ENCODE measurements around the gene GRIA3.

GRIA3 gene

DNA sequence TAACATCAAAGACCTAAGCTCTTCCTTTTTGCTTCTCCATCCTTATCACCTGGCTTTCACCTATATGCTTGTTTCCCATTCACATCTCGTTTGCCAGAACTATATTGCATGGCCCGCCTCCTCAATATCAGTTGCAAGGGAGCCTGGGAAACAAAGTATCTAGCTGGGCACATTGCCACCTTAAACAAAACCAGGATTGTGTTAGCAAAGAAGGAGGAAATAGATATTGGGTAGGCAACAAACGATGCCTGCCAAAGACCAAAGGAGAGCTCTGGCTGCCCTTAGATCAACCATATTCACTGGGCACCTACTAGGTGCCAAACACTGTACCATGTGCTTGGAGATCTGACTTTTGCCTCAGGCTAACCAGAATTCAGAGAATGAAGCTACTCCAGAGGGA lies 107.5 kb downstream of the GRIA3 start:
- Histone ChIP-seq H3K23ac (ENCODE audit: low read depth, low read length, poor library complexity) (no peak overlapping the region), H3K79me1 (ENCODE audit: low read depth, low read length) (no peaks in the 10 kb centered on the region), H3K4me1 (ENCODE audit: control insufficient read depth in 2 of 2, insufficient read depth in 1 of 2, low read depth in 1 of 2, low read length in 2 of 2) (no peaks in the 10 kb centered on the region), H2AK5ac (ENCODE audit: low read depth, low read length) (no peak overlapping the region), H4K91ac (ENCODE audit: low read depth, low read length, poor library complexity) (no peak overlapping the region), H2BK12ac (ENCODE audit: low read length) (no peak overlapping the region), H3K4me3 (ENCODE audit: low read length in 2 of 2) (no peak overlapping the region), H3K27me3 (ENCODE audit: control insufficient read depth in 3 of 3, insufficient read depth in 3 of 3, low read depth in 1 of 3, low read length in 3 of 3) (no peaks in the 10 kb centered on the region), H3K14ac (ENCODE audit: low read length) (no peak overlapping the region), H3K27ac (replicated peaks; ENCODE audit: low read length) (no peak overlapping the region), H2BK5ac (ENCODE audit: low read length) (no peak overlapping the region), H3K9me3 (replicated peaks in 1 of 2; ENCODE audit: control insufficient read depth in 2 of 2, insufficient read depth in 1 of 2, low read depth in 1 of 2, low read length in 2 of 2) (no peaks in the 10 kb centered on the region), H2BK120ac (ENCODE audit: low read depth, low read length) (no peak overlapping the region), H3K36me3 (replicated peaks in 1 of 2; ENCODE audit: control insufficient read depth in 2 of 2, insufficient read depth in 2 of 2, low read length in 2 of 2) (no peaks in the 10 kb centered on the region), H2BK15ac (ENCODE audit: low read length) (no peak overlapping the region), H3K9ac (ENCODE audit: low read depth, low read length, poor library complexity) (no peak overlapping the region), H3K4me2 (ENCODE audit: insufficient read depth, low read length, poor library complexity, severe bottlenecking) (no peak overlapping the region), H3K4ac (ENCODE audit: low read length) (no peak overlapping the region), H2AFZ (ENCODE audit: low read length) (no peak overlapping the region), H3K18ac (ENCODE audit: low read length) (no peak overlapping the region), H4K8ac (ENCODE audit: low read depth, low read length) (no peak overlapping the region)
- no peak for DNase-seq (ENCODE audit: low spot score)
- whole genome bisulfite sequencing, 2 donors (ENCODE audit: extremely low coverage in 2 of 2, insufficient read length in 2 of 2, insufficient replicate concordance in 1 of 2), result no CpG with 5 or more reads among the region's 3 CpGs

- DNase-seq (ENCODE audit: low spot score), result no peak
- H2BK15ac ChIP-seq (ENCODE audit: low read length), result no peak overlapping the region
- H3K4ac ChIP-seq (ENCODE audit: low read length), result no peak overlapping the region
These were observed 113.9 kb downstream of the GRIA3 start for GRCh38 chrX:123298026-123298425.

DNA sequence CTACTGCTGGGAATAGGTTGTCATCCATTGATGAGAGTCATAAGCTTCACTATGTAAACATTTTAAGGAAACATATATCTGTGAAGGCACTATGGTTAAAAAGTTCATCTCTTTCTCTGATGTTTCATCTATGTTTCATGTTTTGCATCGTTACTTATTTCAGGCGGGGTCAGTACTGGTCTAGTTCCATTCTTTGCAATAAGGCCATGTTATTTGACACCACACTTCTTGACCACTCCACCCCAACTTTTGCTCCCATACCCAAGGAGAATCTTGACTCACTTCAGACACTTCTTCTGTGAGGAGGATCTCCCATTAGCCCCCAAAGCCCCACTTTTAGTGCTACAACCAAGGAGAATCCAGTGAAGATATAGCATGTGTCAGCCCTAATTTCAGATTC lies 119.4 kb downstream of the GRIA3 start:
- Histone ChIP-seq H3K79me1 (ENCODE audit: low read depth, low read length) (no peaks in the 10 kb centered on the region), H3K4me3 (ENCODE audit: low read length in 2 of 2) (no peak overlapping the region), H3K27ac (replicated peaks; ENCODE audit: low read length) (no peak overlapping the region), H3K14ac (ENCODE audit: low read length) (no peak overlapping the region), H4K8ac (ENCODE audit: low read depth, low read length) (no peak overlapping the region), H2BK5ac (ENCODE audit: low read length) (no peak overlapping the region), H2BK15ac (ENCODE audit: low read length) (no peak overlapping the region), H3K9me3 (replicated peaks in 1 of 2; ENCODE audit: control insufficient read depth in 2 of 2, insufficient read depth in 1 of 2, low read depth in 1 of 2, low read length in 2 of 2) (no peaks in the 10 kb centered on the region), H2BK12ac (ENCODE audit: low read length) (no peak overlapping the region), H3K18ac (ENCODE audit: low read length) (no peak overlapping the region), H3K27me3 (ENCODE audit: control insufficient read depth in 3 of 3, insufficient read depth in 3 of 3, low read depth in 1 of 3, low read length in 3 of 3) (no peaks in the 10 kb centered on the region), H3K9ac (ENCODE audit: low read depth, low read length, poor library complexity) (no peak overlapping the region), H2AFZ (ENCODE audit: low read length) (no peak overlapping the region), H3K23ac (ENCODE audit: low read depth, low read length, poor library complexity) (no peak overlapping the region), H3K4me2 (ENCODE audit: insufficient read depth, low read length, poor library complexity, severe bottlenecking) (no peak overlapping the region), H2AK5ac (ENCODE audit: low read depth, low read length) (no peak overlapping the region), H2BK120ac (ENCODE audit: low read depth, low read length) (no peak overlapping the region), H3K36me3 (replicated peaks in 1 of 2; ENCODE audit: control insufficient read depth in 2 of 2, insufficient read depth in 2 of 2, low read length in 2 of 2) (no peaks in the 10 kb centered on the region), H4K91ac (ENCODE audit: low read depth, low read length, poor library complexity) (no peak overlapping the region), H3K4ac (ENCODE audit: low read length) (no peak overlapping the region), H3K4me1 (ENCODE audit: control insufficient read depth in 2 of 2, insufficient read depth in 1 of 2, low read depth in 1 of 2, low read length in 2 of 2) (no peaks in the 10 kb centered on the region)
- no CpG with 5 or more reads among the region's 2 CpGs for WGBS, 2 donors (ENCODE audit: extremely low coverage in 2 of 2, insufficient read length in 2 of 2, insufficient replicate concordance in 1 of 2)
- no peak for DNase-seq (ENCODE audit: low spot score)

More at GRCh38 chrX:123298026-123298425, 113.9 kb downstream of the GRIA3 start:
- Histone ChIP-seq H3K9me3 (replicated peaks in 1 of 2; ENCODE audit: control insufficient read depth in 2 of 2, insufficient read depth in 1 of 2, low read depth in 1 of 2, low read length in 2 of 2) (no peaks in the 10 kb centered on the region), H4K8ac (ENCODE audit: low read depth, low read length) (no peak overlapping the region), H2BK12ac (ENCODE audit: low read length) (no peak overlapping the region), H3K14ac (ENCODE audit: low read length) (no peak overlapping the region), H2AK5ac (ENCODE audit: low read depth, low read length) (no peak overlapping the region), H3K23ac (ENCODE audit: low read depth, low read length, poor library complexity) (no peak overlapping the region), H3K27ac (replicated peaks; ENCODE audit: low read length) (no peak overlapping the region), H4K91ac (ENCODE audit: low read depth, low read length, poor library complexity) (no peak overlapping the region), H3K18ac (ENCODE audit: low read length) (no peak overlapping the region), H3K4me1 (ENCODE audit: control insufficient read depth in 2 of 2, insufficient read depth in 1 of 2, low read depth in 1 of 2, low read length in 2 of 2) (no peaks in the 10 kb centered on the region), H3K36me3 (replicated peaks in 1 of 2; ENCODE audit: control insufficient read depth in 2 of 2, insufficient read depth in 2 of 2, low read length in 2 of 2) (no peaks in the 10 kb centered on the region), H3K9ac (ENCODE audit: low read depth, low read length, poor library complexity) (no peak overlapping the region), H2BK120ac (ENCODE audit: low read depth, low read length) (no peak overlapping the region), H2AFZ (ENCODE audit: low read length) (no peak overlapping the region), H3K4me2 (ENCODE audit: insufficient read depth, low read length, poor library complexity, severe bottlenecking) (no peak overlapping the region), H3K27me3 (ENCODE audit: control insufficient read depth in 3 of 3, insufficient read depth in 3 of 3, low read depth in 1 of 3, low read length in 3 of 3) (no peaks in the 10 kb centered on the region), H3K4me3 (ENCODE audit: low read length in 2 of 2) (no peak overlapping the region), H2BK5ac (ENCODE audit: low read length) (no peak overlapping the region), H3K79me1 (ENCODE audit: low read depth, low read length) (no peaks in the 10 kb centered on the region)
- WGBS, 2 donors (ENCODE audit: extremely low coverage in 2 of 2, insufficient read length in 2 of 2, insufficient replicate concordance in 1 of 2), result no CpG with 5 or more reads among the region's 1 CpG

GRCh38 chrX:123308658-123309057 lies 124.6 kb downstream of the GRIA3 start:
- Histone ChIP-seq H2AFZ (ENCODE audit: low read length) (no peak overlapping the region), H4K91ac (ENCODE audit: low read depth, low read length, poor library complexity) (no peak overlapping the region), H3K4me1 (ENCODE audit: control insufficient read depth in 2 of 2, insufficient read depth in 1 of 2, low read depth in 1 of 2, low read length in 2 of 2) (no peaks in the 10 kb centered on the region), H3K27me3 (ENCODE audit: control insufficient read depth in 3 of 3, insufficient read depth in 3 of 3, low read depth in 1 of 3, low read length in 3 of 3) (no peaks in the 10 kb centered on the region), H3K9me3 (replicated peaks in 1 of 2; ENCODE audit: control insufficient read depth in 2 of 2, insufficient read depth in 1 of 2, low read depth in 1 of 2, low read length in 2 of 2) (no peaks in the 10 kb centered on the region), H4K8ac (ENCODE audit: low read depth, low read length) (no peak overlapping the region), H2BK12ac (ENCODE audit: low read length) (no peak overlapping the region), H3K4me3 (ENCODE audit: low read length in 2 of 2) (no peak overlapping the region), H3K9ac (ENCODE audit: low read depth, low read length, poor library complexity) (no peak overlapping the region), H3K18ac (ENCODE audit: low read length) (no peak overlapping the region), H3K4ac (ENCODE audit: low read length) (no peak overlapping the region), H2BK120ac (ENCODE audit: low read depth, low read length) (no peak overlapping the region), H3K14ac (ENCODE audit: low read length) (no peak overlapping the region), H3K36me3 (replicated peaks in 1 of 2; ENCODE audit: control insufficient read depth in 2 of 2, insufficient read depth in 2 of 2, low read length in 2 of 2) (no peaks in the 10 kb centered on the region), H2BK15ac (ENCODE audit: low read length) (no peak overlapping the region), H3K23ac (ENCODE audit: low read depth, low read length, poor library complexity) (no peak overlapping the region), H3K27ac (replicated peaks; ENCODE audit: low read length) (no peak overlapping the region), H2AK5ac (ENCODE audit: low read depth, low read length) (no peak overlapping the region), H3K4me2 (ENCODE audit: insufficient read depth, low read length, poor library complexity, severe bottlenecking) (no peak overlapping the region), H2BK5ac (ENCODE audit: low read length) (no peak overlapping the region), H3K79me1 (ENCODE audit: low read depth, low read length) (no peaks in the 10 kb centered on the region)
- no CpG with 5 or more reads among the region's 5 CpGs for WGBS, 2 donors (ENCODE audit: extremely low coverage in 2 of 2, insufficient read length in 2 of 2, insufficient replicate concordance in 1 of 2)
- no peak for DNase-seq (ENCODE audit: low spot score)
